Stimulated activated CD4-positive, alpha-beta T cell treated with anti-CD3 and anti-CD28 coated beads, Interleukin-12 subunit alpha, Interleukin-12 subunit beta, amount 100 ng/mL, for 24 hours (primary cell): ENCODE data around the gene KCNQ2.

Source experiments
- DNase-seq, 2 experiments: peaks; one replicate each; pipeline ENCODE4 v3.0.0-alpha.2; 2020; ENCODE audit warnings: low read depth in 2 of 2

The KCNQ2 gene

DNA sequence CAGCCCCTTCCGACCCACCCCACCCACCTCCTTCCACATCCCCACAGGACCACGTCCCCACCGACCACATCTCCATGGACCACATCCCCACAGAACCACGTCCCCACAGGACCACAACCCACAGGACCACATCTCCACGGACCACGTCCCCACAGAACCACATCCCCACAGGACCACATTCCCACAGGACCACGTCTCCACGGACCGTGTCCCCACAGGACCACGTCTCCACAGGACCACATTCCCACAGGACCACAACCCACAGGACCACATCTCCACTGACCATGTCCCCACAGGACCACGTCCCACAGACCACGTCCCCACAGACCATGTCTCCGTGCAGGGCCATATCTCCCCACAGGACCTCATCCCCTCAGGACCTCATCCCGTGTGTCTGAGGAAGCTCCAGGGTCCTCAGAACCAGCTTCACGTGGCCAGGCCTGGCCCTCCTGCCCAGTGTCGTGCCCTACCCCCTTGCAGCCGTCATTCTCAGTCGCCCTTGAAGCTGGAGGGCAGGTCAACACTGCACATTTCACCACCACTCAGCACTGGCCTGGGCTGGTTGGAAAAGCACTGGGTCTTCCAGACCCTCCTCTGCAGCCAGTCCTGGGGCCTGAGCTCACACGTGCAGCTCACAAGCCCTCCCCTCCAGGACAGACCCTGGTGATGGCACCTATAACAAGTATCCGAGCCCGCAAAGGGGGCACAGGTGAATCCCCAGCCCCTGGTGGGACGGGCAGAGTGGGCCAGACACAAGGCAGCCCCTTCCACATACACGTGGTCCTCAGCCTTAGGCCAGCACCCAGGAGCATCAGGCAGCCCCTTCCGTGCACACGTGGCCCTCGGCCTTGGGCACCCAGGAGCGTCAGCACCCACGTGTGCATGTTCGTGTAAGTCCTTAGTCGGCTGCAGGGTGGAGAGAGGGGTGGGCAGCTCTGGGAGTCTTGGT is 115.2 kb downstream of the KCNQ2 start:
- no peak for DNase-seq

DNA sequence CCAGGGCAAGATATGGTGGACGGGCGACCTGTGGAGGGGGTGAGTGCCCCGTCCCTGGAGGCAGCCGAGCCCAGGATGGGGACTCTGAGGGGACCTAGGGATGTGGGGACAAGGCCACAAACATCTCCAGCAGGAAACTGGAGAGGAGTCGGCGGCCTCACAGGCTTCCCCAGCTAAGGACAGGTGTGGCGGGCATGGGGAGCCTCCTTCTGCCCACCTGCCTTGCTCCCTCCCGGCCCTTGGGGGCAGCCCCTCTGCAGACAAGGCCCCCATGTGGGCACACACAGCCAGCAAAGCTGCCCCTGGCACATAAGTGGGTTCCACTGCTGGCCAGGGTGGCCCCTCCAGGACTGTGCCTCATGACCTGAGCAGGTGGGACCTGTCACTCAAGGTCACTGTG is 115.9 kb downstream of the KCNQ2 start:
- DNase-seq: no peak

DNA sequence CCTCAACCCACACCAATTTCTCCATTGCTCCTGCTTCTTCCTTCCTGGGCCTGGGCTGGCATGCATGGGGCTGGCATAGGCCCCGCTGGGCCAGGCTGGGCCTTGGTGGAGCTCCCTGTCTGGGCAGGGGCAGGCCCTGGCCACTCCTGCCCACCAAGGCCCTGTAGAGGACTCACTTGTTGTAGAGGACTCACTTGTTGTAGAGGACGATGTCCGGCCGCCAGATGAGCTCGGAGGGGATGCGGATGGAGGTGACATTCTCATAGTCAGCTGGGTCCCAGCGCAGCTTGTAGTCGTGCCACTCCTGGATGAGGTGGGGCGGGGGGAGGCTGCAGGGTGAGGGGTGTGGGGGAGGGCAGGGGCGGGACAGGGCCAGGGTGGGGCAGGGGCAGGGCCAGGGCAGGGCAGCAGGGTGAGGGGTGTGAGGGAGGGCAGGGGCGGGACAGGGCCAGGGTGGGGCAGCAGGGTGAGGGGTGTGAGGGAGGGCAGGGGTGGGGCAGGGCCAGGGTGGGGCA is 116.6 kb downstream of the KCNQ2 start:
- no peak for DNase-seq

DNA sequence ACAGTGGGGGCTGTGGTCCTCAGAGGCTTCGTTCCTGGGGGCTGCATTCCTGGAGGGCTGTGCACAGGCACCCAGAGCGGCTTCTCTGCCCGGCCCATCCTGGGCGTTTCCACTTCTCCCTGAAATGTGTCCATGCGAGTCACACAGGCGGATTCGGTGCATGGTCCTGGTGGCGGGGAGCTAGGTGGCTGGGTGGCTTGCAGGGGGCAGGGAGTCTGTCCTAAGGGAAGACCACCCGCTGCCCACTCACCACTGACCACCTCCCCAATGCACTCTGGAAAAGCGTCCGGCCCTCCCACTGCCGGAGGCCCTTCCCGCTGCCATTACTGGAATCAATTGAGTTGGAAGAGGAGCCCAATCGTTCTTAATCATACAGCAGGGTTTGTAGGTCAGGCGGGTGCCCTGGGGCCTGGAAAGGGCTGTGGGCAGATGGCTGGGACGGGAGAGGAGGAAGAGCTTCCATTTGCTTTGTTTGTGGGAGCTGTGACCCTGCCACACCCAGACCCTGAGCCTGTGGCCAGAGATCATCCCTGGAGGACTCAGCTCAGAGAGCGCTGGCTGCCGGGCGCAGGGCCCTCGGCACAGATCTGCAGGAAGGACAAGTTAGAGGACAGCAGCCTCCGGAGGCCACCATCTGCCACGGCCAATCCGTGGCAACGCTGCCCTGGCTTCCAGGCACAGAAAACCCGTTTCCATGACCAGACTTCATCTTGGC is 117.7 kb downstream of the KCNQ2 start:
- DNase-seq: no peak

DNA sequence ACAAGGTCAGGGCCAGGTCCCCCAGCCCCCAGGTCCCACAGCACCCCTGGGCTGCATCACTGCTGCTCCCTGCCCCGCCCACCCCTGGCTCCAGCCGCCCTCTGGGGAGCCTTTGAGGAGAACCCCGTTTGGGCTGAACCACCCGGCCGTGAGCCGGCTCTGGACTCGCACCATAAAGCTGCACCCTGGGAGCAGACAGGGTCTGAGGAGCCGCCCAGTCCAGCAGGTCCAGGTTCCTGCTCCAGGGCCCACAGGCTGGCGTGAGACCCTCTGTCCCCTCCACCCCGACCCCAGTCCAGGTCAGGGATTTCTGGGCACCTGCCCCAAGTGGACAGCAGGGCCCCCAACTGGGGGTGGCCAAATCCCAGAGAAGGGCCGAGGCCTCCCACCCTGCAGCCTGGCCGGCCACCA is 119.6 kb downstream of the KCNQ2 start:
- DNase-seq: no peak

DNA sequence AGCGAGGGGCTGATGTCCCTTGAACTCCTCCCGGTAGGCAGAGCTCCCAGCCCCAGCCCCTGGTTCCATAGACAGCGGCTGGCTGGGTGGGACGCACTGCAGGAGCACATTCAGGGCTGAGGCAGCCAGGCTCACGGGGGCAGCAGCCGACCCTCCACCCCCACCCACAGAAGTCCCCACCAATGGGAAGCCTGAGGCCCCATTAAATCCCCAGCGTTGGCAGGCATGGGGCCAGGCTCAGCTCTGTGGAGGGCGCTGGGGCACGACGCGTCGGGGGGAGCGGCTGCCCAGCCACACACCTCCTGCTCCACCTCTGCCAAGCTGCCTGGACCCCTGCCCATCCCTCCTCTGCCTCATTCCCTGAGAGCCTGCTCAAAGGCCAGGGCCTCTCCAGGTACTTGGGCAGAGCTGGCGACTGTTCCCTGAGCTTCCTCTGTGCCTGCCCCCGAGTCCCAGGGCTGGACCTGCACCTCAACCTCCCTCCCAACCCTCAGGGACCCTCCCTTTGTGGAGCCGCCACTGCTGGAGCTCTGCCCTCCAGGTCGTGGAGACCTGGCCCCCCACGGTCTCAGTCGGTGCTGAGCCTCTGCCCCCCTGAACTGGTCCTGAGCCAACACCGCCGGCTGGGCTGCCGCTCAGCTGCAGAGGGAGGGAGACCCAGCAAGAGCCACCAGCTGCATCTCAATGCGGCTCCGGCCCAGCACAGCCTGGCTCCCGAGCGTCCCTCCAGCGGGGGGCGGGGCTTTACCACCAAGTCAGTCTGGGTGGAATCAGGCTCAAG is 120.5 kb downstream of the KCNQ2 start:
- DNase-seq: no peak

DNA sequence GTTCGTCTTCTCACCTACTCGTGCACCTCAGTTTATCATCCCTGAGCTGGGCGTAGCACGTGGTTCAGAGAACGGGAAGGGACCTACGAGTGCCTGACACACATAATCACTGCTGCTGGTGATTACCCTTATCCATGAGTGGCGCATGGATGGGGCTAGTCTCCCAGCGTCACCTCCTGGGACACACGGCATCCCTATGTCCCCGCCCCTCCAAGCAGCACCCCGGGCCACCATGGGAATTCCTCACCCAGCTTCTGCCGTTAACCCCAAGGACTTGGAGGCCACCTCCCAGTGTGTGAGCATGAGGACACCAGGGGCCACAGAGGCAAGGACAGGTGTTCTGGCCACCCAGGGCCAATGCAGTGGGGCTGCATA is 121.1 kb downstream of the KCNQ2 start:
- no peak for DNase-seq

DNA sequence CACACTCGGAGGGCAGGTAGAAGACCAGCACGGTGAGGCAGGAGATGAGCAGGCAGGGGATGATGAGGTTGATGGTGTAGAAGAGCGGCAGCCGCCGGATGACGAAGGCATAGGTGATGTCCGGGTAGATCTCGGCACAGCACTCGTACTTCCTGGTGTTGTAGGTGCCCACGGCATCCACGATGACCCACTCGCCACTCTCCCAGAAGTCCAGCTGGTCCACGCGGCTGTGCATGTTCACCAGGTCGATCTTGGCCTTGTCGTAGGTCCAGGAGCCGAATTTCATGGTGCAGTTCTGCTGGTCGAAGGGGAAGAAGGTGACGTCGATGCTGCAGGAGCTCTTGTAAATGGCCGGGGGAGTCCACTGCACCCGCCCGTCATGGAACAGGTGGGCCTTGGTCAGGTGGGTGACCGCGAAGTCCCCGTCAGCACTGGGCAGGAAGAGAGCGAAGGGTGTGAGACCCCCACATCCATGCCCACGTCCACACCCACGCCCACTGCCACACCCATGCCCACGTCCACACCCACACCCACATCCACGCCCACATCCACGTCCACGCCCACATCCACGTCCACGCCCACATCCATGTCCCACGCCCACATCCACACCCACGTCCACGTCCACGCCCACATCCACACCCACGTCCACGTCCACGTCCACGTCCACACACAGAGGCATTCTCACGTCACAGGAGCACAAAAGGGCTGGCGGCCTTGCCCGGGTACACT is 121.7 kb downstream of the KCNQ2 start:
- DNase-seq: no peak
